ENCODE results near the gene JARID2.

Gene JARID2

GRCh38 chr6:15297895-15298590, 52.2 kb downstream of the JARID2 start:
- Histone ChIP-seq H3K4me1 (ENCODE audit: insufficient read depth, low read length, severe bottlenecking) (peaks cover 10% of the 10 kb centered on the region), H4K20me1 (ENCODE audit: insufficient read depth, low read length) (peaks cover 3% of the 10 kb centered on the region; the same call in 1 of the 2 replicates), H3K9me2 (ENCODE audit: low read depth, low read length) (no peaks in the 10 kb centered on the region), H2AFZ (ENCODE audit: low read length) (no peak overlapping the region), H3K36me3 (ENCODE audit: insufficient read depth, low read length) (no peaks in the 10 kb centered on the region), H3K4me2 (ENCODE audit: low read length) (no peak overlapping the region), H3K9me3 (ENCODE audit: low read length) (no peaks in the 10 kb centered on the region), H3F3A (ENCODE audit: insufficient read depth, low read length) (no peaks in the 10 kb centered on the region), H3K27ac (ENCODE audit: low read depth, low read length, poor library complexity, severe bottlenecking) (no peak overlapping the region), H3K27me3 (ENCODE audit: insufficient read depth, low read length) (no peaks in the 10 kb centered on the region), H3K4me3 (ENCODE audit: low read depth, low read length, poor library complexity, severe bottlenecking) (no peak overlapping the region), H3K79me2 (ENCODE audit: insufficient read depth, low read length) (no peaks in the 10 kb centered on the region), H3K9ac (ENCODE audit: low read length) (no peak overlapping the region)
- TF ChIP-seq, protein P1, sequence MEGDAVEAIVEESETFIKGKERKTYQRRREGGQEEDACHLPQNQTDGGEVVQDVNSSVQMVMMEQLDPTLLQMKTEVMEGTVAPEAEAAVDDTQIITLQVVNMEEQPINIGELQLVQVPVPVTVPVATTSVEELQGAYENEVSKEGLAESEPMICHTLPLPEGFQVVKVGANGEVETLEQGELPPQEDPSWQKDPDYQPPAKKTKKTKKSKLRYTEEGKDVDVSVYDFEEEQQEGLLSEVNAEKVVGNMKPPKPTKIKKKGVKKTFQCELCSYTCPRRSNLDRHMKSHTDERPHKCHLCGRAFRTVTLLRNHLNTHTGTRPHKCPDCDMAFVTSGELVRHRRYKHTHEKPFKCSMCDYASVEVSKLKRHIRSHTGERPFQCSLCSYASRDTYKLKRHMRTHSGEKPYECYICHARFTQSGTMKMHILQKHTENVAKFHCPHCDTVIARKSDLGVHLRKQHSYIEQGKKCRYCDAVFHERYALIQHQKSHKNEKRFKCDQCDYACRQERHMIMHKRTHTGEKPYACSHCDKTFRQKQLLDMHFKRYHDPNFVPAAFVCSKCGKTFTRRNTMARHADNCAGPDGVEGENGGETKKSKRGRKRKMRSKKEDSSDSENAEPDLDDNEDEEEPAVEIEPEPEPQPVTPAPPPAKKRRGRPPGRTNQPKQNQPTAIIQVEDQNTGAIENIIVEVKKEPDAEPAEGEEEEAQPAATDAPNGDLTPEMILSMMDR (IDR thresholded peaks at IDR 0.05; ENCODE audit: low read length) = no peak
- no peak for TF ChIP-seq EZH2 (IDR thresholded peaks at IDR 0.05; ENCODE audit: borderline replicate concordance, low read length)

GRCh38 chr6:15299430-15300131, 53.7 kb downstream of the JARID2 start:
- Histone ChIP-seq H2AFZ (ENCODE audit: low read length) (no peak overlapping the region), H3K9ac (ENCODE audit: low read length) (no peak overlapping the region), H3K9me3 (ENCODE audit: low read length) (no peaks in the 10 kb centered on the region), H3K27ac (ENCODE audit: low read depth, low read length, poor library complexity, severe bottlenecking) (no peak overlapping the region), H3K4me1 (ENCODE audit: insufficient read depth, low read length, severe bottlenecking) (peaks cover 10% of the 10 kb centered on the region), H3K36me3 (ENCODE audit: insufficient read depth, low read length) (no peaks in the 10 kb centered on the region), H3K79me2 (ENCODE audit: insufficient read depth, low read length) (no peaks in the 10 kb centered on the region), H4K20me1 (ENCODE audit: insufficient read depth, low read length) (peaks cover 3% of the 10 kb centered on the region; the same call in 1 of the 2 replicates), H3K4me2 (ENCODE audit: low read length) (0 out of 2 replicates have a peak overlapping the region, but pooled peaks have one; percentile 19), H3K4me3 (ENCODE audit: low read depth, low read length, poor library complexity, severe bottlenecking) (no peak overlapping the region), H3K27me3 (ENCODE audit: insufficient read depth, low read length) (no peaks in the 10 kb centered on the region), H3F3A (ENCODE audit: insufficient read depth, low read length) (no peaks in the 10 kb centered on the region), H3K9me2 (ENCODE audit: low read depth, low read length) (no peaks in the 10 kb centered on the region)
- TF ChIP-seq, protein P1 (IDR thresholded peaks at IDR 0.05; ENCODE audit: low read length) = no peak
- TF ChIP-seq EZH2 (IDR thresholded peaks at IDR 0.05; ENCODE audit: borderline replicate concordance, low read length) = no peak

GRCh38 chr6:15301179-15302006, 55.5 kb downstream of the JARID2 start:
- H3K9me2 ChIP-seq (ENCODE audit: low read depth, low read length) = no peaks in the 10 kb centered on the region
- H3F3A ChIP-seq (ENCODE audit: insufficient read depth, low read length) = no peaks in the 10 kb centered on the region
- H3K79me2 ChIP-seq (ENCODE audit: insufficient read depth, low read length) = no peaks in the 10 kb centered on the region
- H2AFZ ChIP-seq (ENCODE audit: low read length) = no peak overlapping the region
- H3K4me2 ChIP-seq (ENCODE audit: low read length) = no peak overlapping the region
- no peaks in the 10 kb centered on the region for H3K9me3 ChIP-seq (ENCODE audit: low read length)
- TF ChIP-seq EZH2 (IDR thresholded peaks at IDR 0.05; ENCODE audit: borderline replicate concordance, low read length) = no peak
- TF ChIP-seq, protein P1 (IDR thresholded peaks at IDR 0.05; ENCODE audit: low read length) = no peak
- H3K9ac ChIP-seq (ENCODE audit: low read length) = no peak overlapping the region
- no peaks in the 10 kb centered on the region for H3K36me3 ChIP-seq (ENCODE audit: insufficient read depth, low read length)
- H3K27ac ChIP-seq (ENCODE audit: low read depth, low read length, poor library complexity, severe bottlenecking) = no peak overlapping the region
- peaks cover 3% of the 10 kb centered on the region; the same call in 1 of the 2 replicates for H4K20me1 ChIP-seq (ENCODE audit: insufficient read depth, low read length)
- no peaks in the 10 kb centered on the region for H3K27me3 ChIP-seq (ENCODE audit: insufficient read depth, low read length)
- H3K4me1 ChIP-seq (ENCODE audit: insufficient read depth, low read length, severe bottlenecking) = peaks cover 10% of the 10 kb centered on the region
- H3K4me3 ChIP-seq (ENCODE audit: low read depth, low read length, poor library complexity, severe bottlenecking) = no peak overlapping the region

Measured in OCI-LY1 (cell line).